Measurements from ENCODE around the gene CD48. TPM values are rescaled to one million over a fixed set of nuclear protein-coding genes. Genes with fewer than 3 reads are reported as not detected.

CD48 gene
- total RNA-seq, 1 donor from 2014 or later: not detected

DNA sequence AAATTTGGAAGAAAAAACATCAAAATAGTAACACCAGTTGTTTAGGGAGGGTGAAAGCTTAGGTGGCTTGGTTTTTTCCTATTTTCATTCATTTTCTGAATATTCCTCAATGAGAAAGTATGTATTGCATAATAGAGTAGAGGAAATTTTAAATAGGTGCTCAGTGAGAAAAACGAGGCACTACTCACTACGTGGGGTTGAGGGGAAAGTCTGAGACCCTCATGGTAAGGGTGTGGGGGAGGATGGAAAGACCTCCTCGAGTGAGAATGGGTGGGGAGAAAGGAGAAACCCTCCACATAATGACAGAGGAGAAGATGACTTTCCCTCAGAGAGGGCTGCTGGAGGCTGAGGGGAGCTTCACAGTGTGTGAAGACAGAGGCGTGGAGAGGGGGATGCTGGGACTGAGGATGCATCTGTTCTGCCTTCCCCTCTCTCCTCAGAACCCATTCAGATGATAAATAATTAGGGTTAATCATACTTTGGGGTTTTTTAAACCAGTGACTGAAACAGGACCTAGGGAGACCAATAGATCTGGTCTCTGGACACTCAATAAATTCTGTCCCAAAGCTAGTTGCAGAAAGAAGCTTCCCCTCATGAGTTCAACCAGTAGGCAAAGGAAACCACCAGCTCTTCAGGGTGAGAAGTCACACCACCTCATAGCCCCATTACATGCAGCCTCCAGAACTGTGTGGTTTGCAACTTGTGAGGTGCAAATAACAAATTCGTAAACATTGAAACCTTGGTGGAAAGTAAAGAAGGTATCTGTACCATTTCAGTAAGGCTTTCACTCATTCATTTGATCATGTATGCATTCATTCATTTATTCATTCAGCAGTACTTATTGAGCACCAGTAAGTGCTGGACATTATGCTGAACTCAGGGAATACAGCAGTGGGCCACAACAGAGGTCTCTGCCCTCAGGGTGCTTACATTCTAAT, 44.6 kb upstream of the CD48 start:
- peaks cover 20% of the 10 kb centered on the region for H3K27me3 Mint-ChIP-seq
- TF ChIP-seq CTCF (conservative IDR thresholded peaks at IDR 0.05): no peak
- no peak overlapping the region for H3K4me3 Mint-ChIP-seq
- DNase-seq (ENCODE audit: extremely low spot score, unreplicated experiment): no peak
- H3K4me1 Mint-ChIP-seq (ENCODE audit: unreplicated experiment): no peaks in the 10 kb centered on the region
- H3K9me3 Mint-ChIP-seq: no peaks in the 10 kb centered on the region
- no peak overlapping the region for H3K27ac Mint-ChIP-seq
- no peaks in the 10 kb centered on the region for H3K36me3 Mint-ChIP-seq

- no peaks in the 10 kb centered on the region for H3K36me3 Mint-ChIP-seq
- no peak for TF ChIP-seq CTCF (conservative IDR thresholded peaks at IDR 0.05)
- no peak for DNase-seq (ENCODE audit: extremely low spot score, unreplicated experiment)
These were observed 43.8 kb upstream of the CD48 start for GRCh38 chr1:160755461-160755860.

GRCh38 chr1:160753594-160753993, 42.0 kb upstream of the CD48 start:
- Mint-ChIP-seq H3K27me3 (peaks cover 33% of the 10 kb centered on the region), H3K36me3 (no peaks in the 10 kb centered on the region), H3K27ac (no peak overlapping the region), H3K4me1 (ENCODE audit: unreplicated experiment) (no peaks in the 10 kb centered on the region), H3K9me3 (no peaks in the 10 kb centered on the region), H3K4me3 (no peak overlapping the region)
- no peak for TF ChIP-seq CTCF (conservative IDR thresholded peaks at IDR 0.05)
- no peak for DNase-seq (ENCODE audit: extremely low spot score, unreplicated experiment)

More at GRCh38 chr1:160755461-160755860, 43.8 kb upstream of the CD48 start:
- no peak overlapping the region for H3K4me3 Mint-ChIP-seq
- no peak overlapping the region for H3K27ac Mint-ChIP-seq
- peaks cover 25% of the 10 kb centered on the region for H3K27me3 Mint-ChIP-seq
- H3K4me1 Mint-ChIP-seq (ENCODE audit: unreplicated experiment): no peaks in the 10 kb centered on the region
- H3K9me3 Mint-ChIP-seq: no peaks in the 10 kb centered on the region

GRCh38 chr1:160752924-160753323, 41.3 kb upstream of the CD48 start:
- Mint-ChIP-seq H3K9me3 (no peaks in the 10 kb centered on the region), H3K36me3 (no peaks in the 10 kb centered on the region), H3K4me3 (no peak overlapping the region), H3K27me3 (peaks cover 37% of the 10 kb centered on the region), H3K27ac (no peak overlapping the region), H3K4me1 (ENCODE audit: unreplicated experiment) (no peaks in the 10 kb centered on the region)
- no peak for DNase-seq (ENCODE audit: extremely low spot score, unreplicated experiment)
- no peak for TF ChIP-seq CTCF (conservative IDR thresholded peaks at IDR 0.05)

DNA sequence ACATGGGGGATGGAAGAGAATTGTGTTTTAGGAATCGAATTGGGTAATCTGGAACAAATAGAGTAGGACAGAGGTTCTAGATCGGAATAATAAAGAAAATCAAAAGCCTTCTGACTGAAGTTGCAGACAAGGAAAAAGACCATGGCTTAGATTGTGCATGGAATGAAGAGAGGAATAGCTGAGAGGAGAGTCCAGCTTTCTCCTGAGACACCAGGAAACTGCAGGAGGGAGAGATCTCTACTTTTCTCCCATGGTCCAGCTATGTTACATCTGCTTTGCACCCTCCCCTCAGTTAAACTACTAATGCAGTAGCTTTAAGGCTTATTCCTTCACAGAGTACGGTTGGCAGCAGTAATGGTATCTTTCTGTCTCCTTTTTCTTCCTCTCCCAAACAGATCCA, 40.8 kb upstream of the CD48 start:
- Mint-ChIP-seq H3K4me3 (no peak overlapping the region), H3K4me1 (ENCODE audit: unreplicated experiment) (no peaks in the 10 kb centered on the region), H3K27me3 (peaks cover 37% of the 10 kb centered on the region), H3K9me3 (no peaks in the 10 kb centered on the region), H3K36me3 (no peaks in the 10 kb centered on the region), H3K27ac (no peak overlapping the region)
- TF ChIP-seq CTCF (conservative IDR thresholded peaks at IDR 0.05): no peak
- DNase-seq (ENCODE audit: extremely low spot score, unreplicated experiment): no peak

Measured in type B pancreatic cell (in vitro differentiated cells).